H1 (cell line): ENCODE measurements around the gene CYBRD1. TPM values are rescaled to one million over a fixed set of nuclear protein-coding genes. Genes with fewer than 3 reads are reported as not detected.

Source experiments
- CTCF ChIA-PET: fragments of 300-600 bp; sonication (Branson Sonifier 250); formaldehyde crosslinking; loops from one replicate; lab custom pipeline; 2021; ENCODE audit not compliant: partially characterized antibody; lab: Charles Lee
- POLR2A ChIA-PET: fragments of 300-600 bp; sonication (Branson Sonifier 250); formaldehyde crosslinking; loops from one replicate; lab custom pipeline; 2021; ENCODE audit warnings: inconsistent platforms; ENCODE audit not compliant: partially characterized antibody; lab: Charles Lee
- DNase-seq, 2 experiments: peaks; one replicate each; pipeline versions ENCODE4 v3.0.0 to v3.0.0-alpha.2; 2010 to 2022; ENCODE audit warnings: low spot score in 2 of 2, low read depth in 1 of 2, mixed read lengths in 1 of 2
- FAIRE-seq: peaks from 2 replicates; lab custom pipeline; 2011; peaks lifted over from hg19 to GRCh38; lab: Jason Lieb, UNC
- H2AFZ ChIP-seq: 2 replicates; pipeline ENCODE4 v1.8.1; 2012; ENCODE audit warnings: low read length, inconsistent platforms
- H2AK5ac ChIP-seq: 2 replicates; pipeline ENCODE4 v1.6.1; 2013; ENCODE audit warnings: low read depth, low read length
- H2BK120ac ChIP-seq: replicated peaks from 2 replicates; pipeline ENCODE3; 2013; ENCODE audit warnings: low read depth, low read length, inconsistent platforms
- H2BK12ac ChIP-seq: 2 replicates; pipeline ENCODE4 v1.6.1; 2013; ENCODE audit warnings: low read depth, low read length
- H2BK15ac ChIP-seq: 2 replicates; pipeline ENCODE4 v1.6.1; 2013; ENCODE audit warnings: low read length
- H2BK20ac ChIP-seq: 2 replicates; pipeline ENCODE4 v1.6.1; 2013; ENCODE audit warnings: low read length
- H2BK5ac ChIP-seq: 2 replicates; pipeline ENCODE4 v1.6.1; 2013; ENCODE audit warnings: low read depth, low read length
- H3K14ac ChIP-seq: 2 replicates; pipeline ENCODE4 v1.6.1; 2013; ENCODE audit warnings: inconsistent platforms; ENCODE audit not compliant: insufficient read length
- H3K18ac ChIP-seq: 2 replicates; pipeline ENCODE4 v1.6.1; 2013; ENCODE audit warnings: low read length; ENCODE audit errors: extremely low read depth
- H3K23ac ChIP-seq: 2 replicates; pipeline ENCODE4 v1.6.1; 2013; ENCODE audit warnings: inconsistent platforms; ENCODE audit not compliant: insufficient read length
- H3K23me2 ChIP-seq: 2 replicates; pipeline ENCODE4 v1.6.1; 2013; ENCODE audit warnings: low read depth, low read length
- H3K27ac ChIP-seq: 2 replicates; pipeline ENCODE4 v1.6.1; 2011; ENCODE audit warnings: low read depth, low read length, inconsistent platforms
- H3K27me3 ChIP-seq, 4 experiments: replicated peaks in 1 of 4; 1 replicate in 1 of 4; 2 replicates in 3 of 4; pipeline versions ENCODE4 v1.6.1 to v1.8.1; 2011 to 2013; ENCODE audit warnings: low read length in 3 of 4, mild to moderate bottlenecking in 3 of 4, inconsistent platforms in 2 of 4, mixed read lengths in 2 of 4, moderate library complexity in 1 of 4; ENCODE audit not compliant: control insufficient read depth in 3 of 4, insufficient read depth in 3 of 4; ENCODE audit errors: extremely low read depth in 1 of 4
- H3K36me3 ChIP-seq, 4 experiments: 2 replicates each; pipeline versions ENCODE4 v1.6.1 to v1.8.1; 2011 to 2013; ENCODE audit warnings: mild to moderate bottlenecking in 4 of 4, low read length in 3 of 4, moderate library complexity in 2 of 4, control low read depth in 1 of 4, inconsistent platforms in 1 of 4; ENCODE audit not compliant: insufficient read depth in 4 of 4, control insufficient read depth in 2 of 4
- H3K4ac ChIP-seq: replicated peaks from 2 replicates; pipeline ENCODE3; 2013; ENCODE audit warnings: low read length, low read depth, mixed read lengths, inconsistent platforms; ENCODE audit not compliant: insufficient read length
- H3K4me1 ChIP-seq, 4 experiments: replicated peaks in 1 of 4; 1 replicate in 1 of 4; 2 replicates in 3 of 4; pipeline versions ENCODE4 v1.6.1 to v1.8.1; 2011 to 2013; ENCODE audit warnings: low read length in 3 of 4, inconsistent platforms in 2 of 4, mixed read lengths in 1 of 4; ENCODE audit not compliant: insufficient read depth in 4 of 4, control insufficient read depth in 3 of 4
- H3K4me2 ChIP-seq, 2 experiments: 2 replicates each; pipeline versions ENCODE4 v1.6.1 to v1.8.1; 2011 to 2013; ENCODE audit warnings: low read depth in 2 of 2, low read length in 2 of 2, control low read depth in 1 of 2, inconsistent platforms in 1 of 2, mild to moderate bottlenecking in 1 of 2; ENCODE audit not compliant: insufficient read depth in 1 of 2
- H3K4me3 ChIP-seq, 4 experiments: fragments of 200-600, 300-600 bp in 1 of 4; sonication (generic), shearing (Covaris generic), sonication (Bioruptor Twin) in 1 of 4; 2 replicates each; pipeline versions ENCODE4 v1.5.1 to v1.8.1; 2011 to 2016; ENCODE audit warnings: low read length in 4 of 4, low read depth in 3 of 4, control low read depth in 2 of 4, inconsistent platforms in 2 of 4, mild to moderate bottlenecking in 2 of 4, mixed read lengths in 1 of 4, moderate library complexity in 1 of 4; ENCODE audit not compliant: insufficient read depth in 2 of 4; ENCODE audit errors: extremely low read depth in 1 of 4
- H3K56ac ChIP-seq: replicated peaks from 2 replicates; pipeline ENCODE3; 2013; ENCODE audit warnings: low read depth, mild to moderate bottlenecking, mixed read lengths, low read length, inconsistent platforms; ENCODE audit not compliant: insufficient read length
- H3K79me1 ChIP-seq: 2 replicates; pipeline ENCODE4 v1.6.1; 2013; ENCODE audit warnings: low read depth, low read length, control low read depth
- H3K79me2 ChIP-seq, 2 experiments: 2 replicates each; pipeline versions ENCODE4 v1.6.1 to v1.8.1; 2012 to 2013; ENCODE audit warnings: low read length in 2 of 2, mild to moderate bottlenecking in 2 of 2, inconsistent platforms in 1 of 2; ENCODE audit not compliant: insufficient read depth in 2 of 2, control insufficient read depth in 1 of 2
- H3K9ac ChIP-seq, 4 experiments: replicated peaks in 1 of 4; 1 replicate in 1 of 4; 2 replicates in 3 of 4; pipeline versions ENCODE4 v1.6.1 to v1.8.1; 2011 to 2013; ENCODE audit warnings: low read depth in 3 of 4, low read length in 3 of 4, control low read depth in 2 of 4, mild to moderate bottlenecking in 2 of 4, moderate library complexity in 2 of 4, inconsistent platforms in 1 of 4; ENCODE audit errors: extremely low read depth in 1 of 4
- H3K9me3 ChIP-seq, 2 experiments: 2 replicates each; pipeline versions ENCODE4 v1.6.1 to v1.8.1; 2012 to 2013; ENCODE audit warnings: mild to moderate bottlenecking in 2 of 2, moderate library complexity in 2 of 2, control low read depth in 1 of 2, inconsistent platforms in 1 of 2, low read depth in 1 of 2, low read length in 1 of 2, mixed read lengths in 1 of 2; ENCODE audit not compliant: insufficient read depth in 2 of 2
- H4K20me1 ChIP-seq, 2 experiments: replicated peaks in 1 of 2; 2 replicates each; pipeline versions ENCODE3 to v1.8.1; 2011 to 2013; ENCODE audit warnings: inconsistent platforms in 2 of 2, low read length in 2 of 2, mild to moderate bottlenecking in 1 of 2; ENCODE audit not compliant: insufficient read depth in 2 of 2, control insufficient read depth in 1 of 2
- H4K5ac ChIP-seq: 2 replicates; pipeline ENCODE4 v1.6.1; 2013; ENCODE audit warnings: low read length, low read depth, mixed read lengths, inconsistent platforms; ENCODE audit not compliant: insufficient read length
- H4K8ac ChIP-seq: 2 replicates; pipeline ENCODE4 v1.8.0; 2013; ENCODE audit warnings: mild to moderate bottlenecking, moderate library complexity, low read length, inconsistent platforms; ENCODE audit not compliant: insufficient read depth; ENCODE audit errors: extremely low read depth
- H4K91ac ChIP-seq: replicated peaks from 2 replicates; pipeline ENCODE3; 2013; ENCODE audit warnings: low read length, mixed read lengths, inconsistent platforms; ENCODE audit not compliant: insufficient read length
- CTCF ChIP-seq, 3 experiments: IDR thresholded peaks; 1 replicate in 2 of 3; 2 replicates in 1 of 3; pipeline versions ENCODE4 v1.5.1 to v1.6.1; 2011; ENCODE audit warnings: low read length in 3 of 3, mild to moderate bottlenecking in 3 of 3, inconsistent platforms in 2 of 3, low read depth in 1 of 3, moderate library complexity in 1 of 3; ENCODE audit not compliant: insufficient read depth in 1 of 3; ENCODE audit errors: control extremely low read depth in 1 of 3
- POLR2AphosphoS5 ChIP-seq: IDR thresholded peaks from 2 replicates; pipeline ENCODE4 v1.6.1; 2011; ENCODE audit warnings: low read depth, low read length
- RAD21 ChIP-seq, 2 experiments: IDR thresholded peaks in 1 of 2; conservative IDR thresholded peaks in 1 of 2; 2 replicates each; pipeline ENCODE4 v1.6.1; 2011; ENCODE audit warnings: low read depth in 2 of 2, low read length in 2 of 2, improper control_type of control experiment in 1 of 2, inconsistent platforms in 1 of 2, mild to moderate bottlenecking in 1 of 2, moderate library complexity in 1 of 2
- WGBS, 2 experiments: shearing (Covaris generic) in 1 of 2; methylation state at CpG; one replicate each; pipeline versions ENCODE4 v1.1.6 to v1.1.7; 2013 to 2015; ENCODE audit warnings: low lambda C conversion rate in 2 of 2, mixed read lengths in 2 of 2, inconsistent platforms in 1 of 2, low coverage in 1 of 2, missing lambda C conversion rate in 1 of 2; ENCODE audit not compliant: insufficient replicate concordance in 2 of 2, insufficient coverage in 1 of 2, insufficient read length in 1 of 2; ENCODE audit errors: extremely low coverage in 1 of 2, missing lambda C conversion rate in 1 of 2; 5-methylcytosine and 5-hydroxymethylcytosine counted together
- polyA plus RNA-seq, 7 experiments: library from polyadenylated mRNA; depleted of rRNA in 3 of 7; stranded (reverse) in 5 of 7; unstranded in 2 of 7; fragments of >200 nt in 5 of 7; fragments of 200-250 nt in 2 of 7; gene quantifications; 1 replicate in 5 of 7; 2 replicates in 1 of 7; 4 replicates in 1 of 7; pipeline versions ENCODE4 v1.2.1 to v1.2.3, GENCODE V29; 2011 to 2013; ENCODE audit warnings: missing spikeins in 2 of 7, mixed read lengths in 2 of 7
- total RNA-seq: library from RNA; stranded (reverse); fragmentation: NEBNext Ultra II Directional; extraction: Animal tissue kit (Norgen Biotek cat#: 25700); gene quantifications from 2 replicates; pipeline ENCODE4 v1.2.1, GENCODE V29; 2021

Gene CYBRD1
- total and polyA plus RNA-seq, 2 of the 8 experiments (the other 6 are each of a cell fraction or from before 2014, with no cell fraction given), result 10.7 to 12.6 TPM

- no peaks in the 10 kb centered on the region for H4K20me1 ChIP-seq
- H3K9me3 ChIP-seq, result no peaks in the 10 kb centered on the region
- H3K27me3 ChIP-seq, result no peaks in the 10 kb centered on the region
- no peak overlapping the region for H2AFZ ChIP-seq
- no peak overlapping the region for H3K23ac ChIP-seq
- FAIRE-seq (peak; percentile 74), DNase-seq (peak in 1 of 2 experiments; percentile 59)
- H4K91ac ChIP-seq, result no peak overlapping the region
- H3K14ac ChIP-seq, result no peak overlapping the region
- H3K4me1 ChIP-seq, result peaks cover 0 to 4% (median 1%) of the 10 kb centered on the region in 4 experiments; a peak in 3 of 7 replicates
- ChIA-PET POLR2A (interaction anchor here (1.5 to 3.8 kb wide), 3 partner anchors 8 to 31 kb away, joined by 3 to 22 read pairs (median 10); partner anchors contain the start of gene CYBRD1), CTCF (interaction anchor here (0.6 to 2.5 kb wide), 8 partner anchors 18 to 283 kb away, joined by 3 to 8 read pairs (median 4); no protein-coding TSS in a partner anchor)
- H2AK5ac ChIP-seq, result no peak overlapping the region
- no peak overlapping the region for H2BK20ac ChIP-seq
- no peaks in the 10 kb centered on the region for H3K79me1 ChIP-seq
- no peaks in the 10 kb centered on the region for H3K36me3 ChIP-seq
- 65% methylated on average over 3 of the region's 3 CpGs; no CpG with 5 or more reads in 1 of the 2 experiments for WGBS, 2 experiments
- H3K4ac ChIP-seq, result no peak overlapping the region
- H3K4me3 ChIP-seq, result no peak overlapping the region
- H3K9ac ChIP-seq, result no peak overlapping the region
- H3K4me2 ChIP-seq, result peak overlapping the region; percentile 18 to 63; a peak in 3 of 4 replicates
- no peak overlapping the region for H3K18ac ChIP-seq
- no peak overlapping the region for H2BK5ac ChIP-seq
- H3K56ac ChIP-seq, result no peak overlapping the region
- H2BK120ac ChIP-seq, result no peak overlapping the region
- H4K8ac ChIP-seq, result no peak overlapping the region
- H2BK12ac ChIP-seq, result no peak overlapping the region
- H3K23me2 ChIP-seq, result no peaks in the 10 kb centered on the region; the same call in 1 of the 2 replicates
- H3K79me2 ChIP-seq, result no peaks in the 10 kb centered on the region
- H4K5ac ChIP-seq, result no peak overlapping the region
- no peak overlapping the region for H2BK15ac ChIP-seq
- H3K27ac ChIP-seq, result no peak overlapping the region
- TF ChIP-seq CTCF (IDR thresholded peaks at IDR 0.05; ENCODE audit: control extremely low read depth in 1 of 3, insufficient read depth in 1 of 3, low read depth in 1 of 3, low read length in 3 of 3), result peak in 2 of 3 experiments; percentile 31 to 53; a peak in 2 of 4 replicates
- TF ChIP-seq RAD21 (IDR thresholded peaks at IDR 0.05 in 1 of 2, conservative IDR thresholded peaks at IDR 0.05 in 1 of 2; ENCODE audit: low read depth in 2 of 2, low read length in 2 of 2), result peak; percentile 44 to 51; a peak in 3 of 4 replicates
- no peak for TF ChIP-seq POLR2AphosphoS5
Measured at GRCh38 chr2:171491292-171491691, 31.0 kb upstream of the CYBRD1 start.
